ENCODE measurements around the gene STK17A.

The STK17A gene

DNA sequence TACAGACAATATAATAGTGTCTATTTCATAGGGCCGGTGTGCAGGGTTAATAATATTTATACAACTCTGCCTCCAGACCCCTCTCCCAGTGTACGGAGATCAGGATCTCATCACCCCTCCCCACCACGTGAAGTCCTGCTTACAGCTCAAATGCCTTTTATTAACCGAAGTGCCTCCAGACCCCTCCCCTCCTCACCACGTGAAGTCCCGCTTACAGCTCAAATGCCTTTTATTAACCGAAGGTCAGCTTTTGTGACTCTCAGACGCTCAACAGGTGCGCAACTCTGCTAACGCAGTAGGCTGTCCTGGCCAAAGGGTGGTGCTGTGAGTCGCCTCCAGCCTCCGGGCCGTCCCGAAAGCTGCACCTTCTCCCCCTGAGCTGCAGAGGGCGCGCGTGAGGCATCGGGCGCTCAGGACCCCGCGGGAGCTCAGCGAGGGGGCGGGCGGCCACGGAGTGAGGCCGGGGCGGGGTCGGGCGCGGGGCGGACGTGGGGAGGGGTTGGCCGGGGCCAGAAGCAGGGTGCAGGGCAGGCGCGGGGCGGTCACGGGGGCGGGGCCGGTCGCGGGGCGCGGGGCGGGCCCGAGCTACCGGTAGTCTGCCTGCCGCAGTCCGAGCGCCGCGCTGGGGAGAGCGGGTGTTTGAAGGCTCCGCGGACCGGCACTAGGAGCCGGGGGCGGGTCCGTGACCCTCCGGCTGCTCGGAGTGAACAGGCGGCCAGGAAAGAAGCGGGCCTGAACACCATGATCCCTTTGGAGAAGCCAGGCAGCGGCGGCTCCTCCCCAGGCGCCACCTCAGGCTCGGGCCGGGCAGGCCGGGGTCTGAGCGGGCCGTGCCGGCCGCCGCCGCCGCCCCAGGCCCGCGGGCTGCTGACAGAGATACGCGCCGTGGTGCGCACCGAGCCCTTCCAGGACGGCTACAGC, at the start of gene STK17A:
Gene STK17A (plus strand): TSS at position 606 of the 921 bp plus-strand sequence. CDS start 136 bp downstream, at position 742.
- DNase-seq: peak; percentile 80 to 87

GRCh38 chr7:43533801-43534479, 49.0 kb upstream of the STK17A start:
- no peak for DNase-seq

DNA sequence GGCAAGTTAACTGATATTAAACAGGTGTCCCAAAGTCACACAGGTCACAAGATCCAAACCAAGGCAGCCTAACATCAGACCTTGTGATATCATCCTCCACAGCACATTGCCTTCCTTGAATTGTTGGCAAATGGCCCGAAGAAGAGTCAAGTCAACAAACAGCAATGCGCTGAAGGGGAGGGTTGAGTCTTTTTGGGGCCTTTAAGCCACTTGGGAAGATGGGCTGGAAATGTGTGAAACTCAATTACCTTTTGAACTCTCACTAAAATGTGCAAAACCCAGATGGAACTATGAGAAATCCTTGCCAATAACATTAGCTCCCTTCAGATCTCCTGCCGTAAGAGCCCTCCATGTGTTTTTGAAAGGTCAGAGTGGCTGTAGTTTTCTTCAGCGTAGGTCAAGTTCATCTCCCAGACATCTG, 47.9 kb upstream of the STK17A start:
- DNase-seq: no peak

DNA sequence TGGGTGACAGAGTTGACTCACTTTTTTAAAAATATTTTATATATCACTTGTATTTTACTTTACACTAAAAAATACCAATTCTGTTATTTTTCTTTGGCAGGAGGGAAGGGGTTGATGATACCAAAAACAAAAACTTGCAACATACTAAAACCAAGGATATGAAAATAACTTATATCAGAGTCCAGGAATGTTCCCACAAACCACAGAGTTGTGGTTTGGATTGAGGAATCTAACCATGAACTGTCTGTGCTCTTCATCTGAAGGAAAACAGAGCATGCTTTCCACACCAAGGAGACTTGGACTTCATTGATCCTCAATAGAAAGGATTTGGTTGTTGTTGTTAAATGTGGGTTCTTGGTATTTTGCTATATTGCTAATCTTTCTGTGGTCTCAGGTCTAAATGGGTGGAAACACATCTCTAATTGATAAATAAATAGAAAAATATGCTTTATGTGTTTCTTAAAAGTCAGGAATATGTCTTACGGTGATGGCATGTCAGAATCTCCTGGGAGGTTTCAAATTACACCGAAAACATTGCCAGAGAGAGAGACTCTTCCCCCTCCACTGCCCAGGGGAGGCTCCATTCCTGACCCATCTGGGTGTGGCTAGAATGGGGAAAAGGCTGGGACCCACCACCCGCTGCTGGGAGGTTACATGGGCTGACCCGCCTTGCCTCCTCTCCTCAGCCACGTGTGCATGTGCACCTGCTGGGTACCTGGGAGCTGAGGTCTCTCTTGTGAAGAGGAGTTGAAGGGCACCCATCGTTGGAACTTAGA, 46.9 kb upstream of the STK17A start:
- DNase-seq: no peak

DNA sequence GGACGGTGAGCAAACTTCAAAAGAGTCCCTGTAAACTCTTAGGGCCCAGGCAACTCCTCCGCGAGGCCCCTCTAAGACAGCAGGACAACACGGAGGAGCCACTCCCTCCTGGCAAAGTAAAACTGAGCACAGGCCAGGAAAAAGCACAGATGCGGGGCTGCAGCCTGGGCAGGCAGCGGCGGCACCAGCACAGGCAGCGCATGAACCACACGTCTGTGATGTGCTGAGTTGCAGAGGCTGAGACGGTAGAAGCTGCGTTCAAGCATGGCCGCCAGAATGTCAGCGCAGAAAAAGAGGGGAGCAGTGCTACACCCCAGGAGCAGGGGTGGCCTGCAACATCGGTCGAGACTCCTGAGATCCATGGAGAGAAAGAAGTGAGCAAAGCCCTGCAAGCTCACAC, 46.1 kb upstream of the STK17A start:
- no peak for DNase-seq

DNA sequence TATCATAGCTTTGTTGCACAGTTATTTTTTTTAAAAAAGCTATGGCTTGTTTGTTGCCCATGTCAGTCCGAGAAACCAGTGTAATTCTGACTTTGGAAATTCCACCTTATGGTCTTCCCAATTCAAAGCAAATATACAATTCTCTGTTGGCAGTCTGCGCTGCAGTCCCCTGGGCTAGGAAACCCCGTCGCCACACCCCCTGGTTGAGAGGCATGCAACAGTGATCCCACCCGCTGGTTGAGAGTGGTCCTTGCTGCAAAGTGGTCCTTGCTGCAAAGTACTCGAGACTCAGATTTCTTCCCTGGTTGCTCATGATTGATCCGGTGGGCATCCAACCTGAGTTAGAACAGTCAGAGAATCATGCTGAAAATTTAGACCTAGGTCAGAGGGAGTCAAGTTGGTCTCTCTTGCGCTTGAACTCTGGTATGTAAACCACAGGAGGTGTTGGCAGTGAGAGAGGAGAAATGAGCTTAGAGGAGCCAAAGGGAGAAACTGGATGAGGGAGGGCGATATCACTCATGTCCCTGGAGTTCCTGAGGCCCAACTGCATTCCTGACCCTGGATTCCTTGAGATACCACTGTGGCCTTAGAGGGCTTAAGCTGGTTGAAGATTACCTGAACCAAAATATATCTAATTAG, 45.0 kb upstream of the STK17A start:
- DNase-seq: no peak

- DNase-seq: no peak
Measured at GRCh38 chr7:43538404-43538771, 44.5 kb upstream of the STK17A start.

DNA sequence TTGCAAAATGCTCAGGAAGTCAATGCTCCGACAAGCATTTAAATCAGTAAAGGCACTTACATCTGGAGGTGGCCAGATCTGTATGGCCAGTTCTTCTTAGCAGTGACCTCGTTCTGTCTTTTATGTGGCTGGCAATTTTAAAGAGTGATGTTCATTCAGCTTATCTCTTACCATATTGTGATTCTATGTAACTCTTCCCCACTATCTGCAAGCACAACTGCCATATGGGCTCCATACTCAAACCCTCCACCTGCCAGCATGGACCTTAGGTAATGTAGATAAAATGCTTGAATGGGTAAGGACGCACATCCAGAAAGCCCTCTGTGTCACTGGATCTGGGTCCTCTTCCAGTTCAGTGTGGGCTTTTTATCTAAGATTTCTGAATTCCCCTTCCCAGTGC, 42.4 kb upstream of the STK17A start:
- no peak for DNase-seq

- DNase-seq: no peak
Measured at GRCh38 chr7:43542716-43543115, 40.2 kb upstream of the STK17A start.

DNA sequence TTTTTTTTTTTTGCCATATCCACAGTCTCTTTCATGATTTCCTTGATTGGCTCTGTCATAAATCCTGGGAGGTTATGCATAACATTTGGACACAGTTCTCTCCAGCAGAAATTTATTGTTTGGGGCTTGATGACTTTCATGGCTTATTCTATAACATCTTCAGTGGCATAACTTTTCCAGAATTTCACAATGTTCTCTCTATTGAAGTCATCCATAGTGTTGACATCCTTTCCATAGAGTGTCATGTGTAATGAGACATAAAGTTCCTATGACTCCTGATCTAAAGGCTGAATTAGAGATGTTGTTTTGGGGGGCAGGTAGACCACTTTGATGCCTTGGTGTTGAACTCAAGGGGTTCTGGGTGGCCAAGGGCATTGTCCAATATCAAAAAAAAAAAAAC, 36.7 kb upstream of the STK17A start:
- no peak for DNase-seq

- DNase-seq: no peak
Measured at GRCh38 chr7:43550427-43550826, 32.5 kb upstream of the STK17A start.

GRCh38 chr7:43552122-43552521, 30.8 kb upstream of the STK17A start:
- no peak for DNase-seq

DNA sequence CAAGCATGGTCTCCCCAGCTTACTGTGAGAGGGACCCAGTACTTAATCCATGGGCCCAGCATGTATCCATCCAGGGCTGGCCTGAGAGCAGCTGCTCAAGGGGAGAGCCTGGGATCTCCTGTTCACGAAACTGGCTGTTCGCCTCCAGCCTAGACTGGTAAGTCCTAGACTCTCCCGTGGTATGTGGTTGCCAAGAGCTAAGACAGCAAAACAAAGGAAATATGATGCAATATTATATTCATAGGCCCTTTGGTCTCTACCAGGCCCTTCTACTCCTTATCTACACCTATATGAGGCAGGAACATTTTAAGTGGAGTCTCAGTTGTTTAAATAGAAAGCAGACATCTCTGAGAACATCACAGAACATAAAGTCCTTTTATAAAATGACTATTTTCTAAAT, 28.9 kb upstream of the STK17A start:
- no peak for DNase-seq

- DNase-seq: no peak
Measured at GRCh38 chr7:43554423-43554822, 28.5 kb upstream of the STK17A start.

DNA sequence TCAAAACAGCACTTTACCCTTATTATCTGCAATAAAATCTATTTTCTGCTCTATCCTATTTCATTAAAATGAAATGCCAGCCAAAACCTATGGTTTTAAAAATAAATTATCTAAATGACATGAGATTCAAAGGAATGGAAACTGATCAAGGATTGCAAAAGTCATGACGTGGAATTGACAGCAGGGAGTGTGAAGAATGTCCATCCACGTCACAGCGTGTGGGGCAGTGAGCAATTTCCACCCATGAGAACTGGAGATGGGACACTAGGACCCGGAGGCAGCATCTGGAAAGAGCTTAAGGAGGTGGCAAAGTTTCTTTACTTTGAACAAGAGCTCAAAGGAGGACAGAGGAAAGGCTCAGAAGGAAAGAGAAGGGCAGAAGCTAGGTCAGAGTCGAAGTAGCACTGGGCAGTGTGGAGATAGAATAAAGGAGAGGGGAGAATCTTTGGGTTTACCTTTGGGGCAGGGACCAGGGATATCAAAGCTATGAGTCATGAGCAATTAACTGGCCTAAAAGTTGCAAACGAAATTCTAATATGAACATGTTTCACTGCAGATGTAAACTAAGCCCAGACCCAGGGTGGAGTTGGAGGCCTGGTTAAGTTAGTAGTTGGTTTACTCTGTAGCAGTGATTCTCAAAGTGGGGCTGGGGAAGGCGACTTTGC, 24.9 kb upstream of the STK17A start:
- DNase-seq: no peak

DNA sequence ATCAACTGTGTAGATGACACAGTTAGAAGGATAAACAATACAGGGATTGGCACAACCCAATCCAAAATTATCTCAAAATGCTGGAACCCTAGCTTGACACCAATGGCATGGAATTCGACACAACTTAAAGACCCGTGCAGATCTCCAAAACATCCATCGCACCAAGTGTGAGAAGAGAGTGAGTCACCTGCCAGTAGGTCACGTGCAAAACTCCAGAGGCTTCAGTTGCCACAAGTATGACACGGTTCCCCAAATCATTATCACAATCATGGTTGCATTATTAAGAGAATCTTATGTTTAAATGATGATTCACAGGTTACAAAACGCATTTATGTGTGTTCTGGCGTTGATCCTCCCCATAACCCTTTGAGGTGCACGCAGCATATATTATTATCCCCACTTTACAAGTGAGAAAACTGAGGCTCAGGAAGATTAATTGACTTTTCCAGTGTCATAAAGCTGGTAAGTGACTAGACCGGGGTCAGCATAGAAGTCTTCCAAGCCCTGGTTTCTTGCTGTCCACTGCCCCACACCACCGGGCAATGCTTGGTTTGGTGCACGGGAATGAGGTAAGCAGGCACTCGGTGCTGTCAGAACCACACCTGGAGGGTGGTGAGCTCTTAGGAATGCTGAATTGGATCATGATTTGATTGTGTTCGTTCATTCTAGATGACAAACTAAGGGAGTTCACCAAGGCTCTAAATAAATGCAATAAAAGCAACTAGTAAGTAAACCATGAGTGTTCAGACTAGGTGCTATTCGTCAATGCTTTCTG, 23.6 kb upstream of the STK17A start:
- DNase-seq: no peak

DNA sequence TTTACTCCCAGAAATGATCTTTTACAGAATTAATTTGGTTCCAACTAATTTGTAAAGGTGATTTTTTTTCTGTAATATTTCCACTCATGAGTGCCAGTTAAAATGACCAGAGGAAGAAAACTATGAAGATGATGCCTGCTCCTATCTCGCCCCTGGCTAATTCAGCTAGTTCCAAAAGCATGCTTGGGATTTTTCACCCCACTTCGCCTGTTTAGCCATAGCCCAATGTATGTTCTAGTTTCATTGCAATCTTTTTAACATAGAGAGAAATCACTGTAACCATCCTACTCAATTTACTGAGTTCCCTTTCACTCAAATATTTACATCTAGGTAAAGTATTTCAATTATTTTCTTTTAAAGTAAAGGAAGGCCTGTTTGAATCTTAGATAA, 23.0 kb upstream of the STK17A start:
- DNase-seq: no peak

DNA sequence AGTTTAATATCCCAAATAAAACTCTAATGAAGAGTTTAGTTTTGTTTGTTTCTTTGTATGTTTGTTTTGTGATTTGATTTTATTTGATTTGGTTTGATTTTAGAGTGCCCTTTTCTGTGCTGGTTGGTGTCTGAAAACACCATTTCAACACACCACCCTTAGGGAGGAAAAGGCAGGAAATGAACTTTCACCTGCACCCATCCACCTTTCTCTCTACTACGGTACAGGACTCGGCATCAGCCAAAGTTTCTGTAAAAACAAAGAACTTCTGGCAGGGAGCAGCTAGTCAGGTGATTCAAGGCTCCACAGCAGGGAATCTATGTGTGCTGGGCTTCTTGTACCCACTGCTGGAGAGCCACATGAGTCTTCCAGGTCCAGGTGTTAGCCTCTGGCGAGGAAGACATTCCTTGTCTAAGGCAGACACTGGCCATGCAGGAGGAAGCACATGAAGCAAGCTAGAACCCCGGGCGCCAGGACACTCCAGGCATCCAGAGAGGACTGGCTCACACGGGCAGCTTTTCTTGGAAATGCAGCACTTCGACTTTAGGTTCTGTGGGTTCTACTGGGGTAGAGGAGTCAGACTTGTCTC, 22.1 kb upstream of the STK17A start:
- DNase-seq: no peak

DNA sequence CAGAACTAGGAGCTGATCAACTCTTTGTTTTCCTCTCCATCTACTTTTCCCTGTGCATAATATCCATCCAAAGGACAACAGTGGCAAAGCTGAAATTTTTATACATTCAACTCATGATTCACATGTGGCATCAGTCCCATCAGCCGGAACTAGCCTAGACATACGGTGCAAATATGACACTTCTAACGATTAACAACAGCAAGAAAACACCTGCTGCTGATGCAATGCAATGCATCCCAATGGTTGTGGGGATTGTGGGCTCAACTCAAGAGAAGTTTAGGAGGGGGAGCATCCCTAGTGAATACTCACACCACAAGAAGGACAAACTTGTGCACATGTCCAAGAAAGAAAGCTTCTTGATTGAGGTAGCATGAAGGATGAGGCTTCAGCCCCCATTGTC, 20.5 kb upstream of the STK17A start:
- no peak for DNase-seq

DNA sequence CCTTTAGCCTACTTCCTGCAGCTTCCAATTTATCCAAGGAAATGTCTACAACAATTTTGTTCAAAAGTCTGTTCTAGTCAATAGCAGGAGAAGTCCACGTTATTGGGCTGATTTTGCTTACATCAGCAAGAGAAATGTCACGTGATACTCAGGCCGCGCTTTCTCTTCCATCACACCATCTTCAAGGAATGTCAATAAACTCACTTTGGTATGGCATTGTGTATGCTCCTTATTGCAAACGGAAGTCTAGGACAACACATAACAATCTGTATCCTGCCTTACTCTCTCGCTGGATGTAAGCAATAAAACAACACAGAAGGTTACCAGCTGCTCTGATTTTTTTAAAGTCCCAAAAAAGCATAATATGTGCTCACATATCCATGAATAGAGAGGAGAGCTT, 17.1 kb upstream of the STK17A start:
- no peak for DNase-seq

GRCh38 chr7:43568529-43568928, 14.4 kb upstream of the STK17A start:
- DNase-seq: no peak
